ENCODE data around the gene CYB561D1. TPM values are rescaled to one million over a fixed set of nuclear protein-coding genes. Genes with fewer than 3 reads are reported as not detected.

The CYB561D1 gene
- total RNA-seq, 1 experiment from 2014 or later = 7.1 TPM

GRCh38 chr1:109504974-109505373 lies 11.1 kb downstream of the CYB561D1 start:
- no peak overlapping the region for H2AFZ ChIP-seq (ENCODE audit: low read length)
- H4K20me1 ChIP-seq (ENCODE audit: insufficient read depth, low read depth, low read length) = peaks cover 5% of the 10 kb centered on the region; the same call in 1 of the 2 replicates
- H3K79me2 ChIP-seq (ENCODE audit: low read length) = no peaks in the 10 kb centered on the region
- H3K4me2 ChIP-seq (ENCODE audit: low read depth, low read length, poor library complexity, severe bottlenecking) = no peak overlapping the region
- H3K36me3 ChIP-seq (ENCODE audit: insufficient read depth, low read length) = peaks cover 9% of the 10 kb centered on the region; the same call in 1 of the 2 replicates
- no peaks in the 10 kb centered on the region for H3K9me2 ChIP-seq (replicated peaks; ENCODE audit: insufficient read depth, low read length)
- H3K4me1 ChIP-seq (ENCODE audit: low read length) = peaks cover 6% of the 10 kb centered on the region
- no peaks in the 10 kb centered on the region for H3K27me3 ChIP-seq (ENCODE audit: low read length)
- no peak overlapping the region for H3K9ac ChIP-seq (ENCODE audit: low read length)
- H3K4me3 ChIP-seq (ENCODE audit: low read length) = no peak overlapping the region
- H3K9me3 ChIP-seq (ENCODE audit: low read length) = no peaks in the 10 kb centered on the region
- no peak for DNase-seq
- H3K27ac ChIP-seq (ENCODE audit: low read length) = no peak overlapping the region

DNA sequence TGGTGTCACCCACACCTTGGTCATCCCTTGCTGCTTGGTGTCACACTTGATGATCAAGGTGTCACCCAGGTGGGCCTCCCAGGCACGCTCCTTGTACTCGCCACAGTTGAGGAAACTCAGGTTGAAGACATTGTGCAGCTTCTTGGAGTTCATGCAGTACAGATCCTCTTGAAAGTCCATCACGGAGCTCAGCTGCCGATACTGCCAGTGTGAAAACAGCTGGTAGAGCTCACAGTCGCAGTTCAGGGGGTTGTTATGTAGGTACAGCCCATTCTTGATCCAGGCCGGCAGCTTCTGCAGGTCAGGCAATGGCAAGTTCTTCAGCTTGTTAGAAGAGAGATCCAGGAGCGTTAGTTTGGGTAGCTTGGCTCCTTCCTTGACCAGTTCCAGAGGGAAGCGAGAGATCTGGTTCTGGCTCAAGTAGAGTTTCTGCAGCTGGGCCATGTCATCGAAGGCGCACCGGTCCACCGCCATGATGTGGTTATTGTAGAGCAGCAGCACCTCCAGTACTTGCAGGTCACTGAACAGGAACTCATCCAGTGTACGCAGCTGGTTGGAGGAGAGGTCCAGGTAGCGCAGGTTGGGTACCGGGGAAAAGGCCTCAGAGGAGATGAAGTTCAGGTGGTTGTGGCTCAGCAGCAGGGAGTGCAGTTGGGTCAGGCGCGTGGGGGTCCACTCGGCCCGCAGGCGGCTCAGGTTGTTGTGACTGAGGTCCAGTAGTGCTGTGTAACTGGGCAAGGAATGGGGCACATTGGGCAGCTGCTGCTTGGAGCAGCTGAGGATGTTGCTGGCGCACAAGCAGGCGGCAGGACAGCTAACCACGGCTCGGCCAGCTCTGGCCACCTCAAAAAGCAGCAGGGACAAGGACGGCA lies 14.3 kb downstream of the CYB561D1 start:
- Histone ChIP-seq H4K20me1 (ENCODE audit: insufficient read depth, low read depth, low read length) (no peaks in the 10 kb centered on the region), H3K27me3 (ENCODE audit: low read length) (no peaks in the 10 kb centered on the region), H3K36me3 (ENCODE audit: insufficient read depth, low read length) (no peaks in the 10 kb centered on the region), H3K27ac (ENCODE audit: low read length) (no peak overlapping the region), H3K9ac (ENCODE audit: low read length) (no peak overlapping the region), H3K4me2 (ENCODE audit: low read depth, low read length, poor library complexity, severe bottlenecking) (no peak overlapping the region), H3K79me2 (ENCODE audit: low read length) (no peaks in the 10 kb centered on the region), H2AFZ (ENCODE audit: low read length) (no peak overlapping the region), H3K4me3 (ENCODE audit: low read length) (no peak overlapping the region), H3K9me3 (ENCODE audit: low read length) (no peaks in the 10 kb centered on the region), H3K9me2 (replicated peaks; ENCODE audit: insufficient read depth, low read length) (no peaks in the 10 kb centered on the region), H3K4me1 (ENCODE audit: low read length) (peaks cover 9% of the 10 kb centered on the region)
- no peak for DNase-seq

- no peaks in the 10 kb centered on the region for H3K27me3 ChIP-seq (ENCODE audit: low read length)
- no peak for DNase-seq
- H3K36me3 ChIP-seq (ENCODE audit: insufficient read depth, low read length) = no peaks in the 10 kb centered on the region
- peak overlapping the region; percentile 54; the same call in 1 of the 2 replicates for H3K9ac ChIP-seq (ENCODE audit: low read length)
- H4K20me1 ChIP-seq (ENCODE audit: insufficient read depth, low read depth, low read length) = no peaks in the 10 kb centered on the region
- peak overlapping the region; percentile 82 for H3K4me2 ChIP-seq (ENCODE audit: low read depth, low read length, poor library complexity, severe bottlenecking)
- peaks cover 9% of the 10 kb centered on the region for H3K4me1 ChIP-seq (ENCODE audit: low read length)
- H3K79me2 ChIP-seq (ENCODE audit: low read length) = no peaks in the 10 kb centered on the region
- H3K27ac ChIP-seq (ENCODE audit: low read length) = no peak overlapping the region
- no peaks in the 10 kb centered on the region for H3K9me3 ChIP-seq (ENCODE audit: low read length)
- H3K4me3 ChIP-seq (ENCODE audit: low read length) = peak overlapping the region; percentile 65; the same call in 1 of the 2 replicates
- no peaks in the 10 kb centered on the region for H3K9me2 ChIP-seq (replicated peaks; ENCODE audit: insufficient read depth, low read length)
- H2AFZ ChIP-seq (ENCODE audit: low read length) = no peak overlapping the region; the same call in 1 of the 2 replicates
Measured at GRCh38 chr1:109508873-109509175, 14.9 kb downstream of the CYB561D1 start.

- Histone ChIP-seq H4K20me1 (ENCODE audit: insufficient read depth, low read depth, low read length) (no peaks in the 10 kb centered on the region), H2AFZ (ENCODE audit: low read length) (peak within 1 kb of the TSS; percentile 91), H3K9ac (ENCODE audit: low read length) (peak within 1 kb of the TSS; percentile 60), H3K4me3 (ENCODE audit: low read length) (peak within 1 kb of the TSS; percentile 65), H3K36me3 (ENCODE audit: insufficient read depth, low read length) (no peaks in the 10 kb centered on the region), H3K9me2 (replicated peaks; ENCODE audit: insufficient read depth, low read length) (no peaks in the 10 kb centered on the region), H3K79me2 (ENCODE audit: low read length) (no peaks in the 10 kb centered on the region), H3K4me2 (ENCODE audit: low read depth, low read length, poor library complexity, severe bottlenecking) (peak within 1 kb of the TSS; percentile 82), H3K27me3 (ENCODE audit: low read length) (no peaks in the 10 kb centered on the region), H3K27ac (ENCODE audit: low read length) (no peak within 1 kb of the TSS), H3K4me1 (ENCODE audit: low read length) (peaks cover 9% of the 10 kb centered on the region), H3K9me3 (ENCODE audit: low read length) (no peaks in the 10 kb centered on the region)
- peak; percentile 75 for DNase-seq
Measured at GRCh38 chr1:109509176-109510134, 15.6 kb downstream of the CYB561D1 start, which contains the start of gene AMIGO1. AMIGO1 (minus strand) TSS chr1:109509727; CDS start chr1:109508912, 815 bp downstream.

- Histone ChIP-seq H3K27me3 (ENCODE audit: low read length) (no peaks in the 10 kb centered on the region), H3K79me2 (ENCODE audit: low read length) (no peaks in the 10 kb centered on the region), H3K4me1 (ENCODE audit: low read length) (peaks cover 14% of the 10 kb centered on the region), H3K9me2 (replicated peaks; ENCODE audit: insufficient read depth, low read length) (no peaks in the 10 kb centered on the region), H2AFZ (ENCODE audit: low read length) (no peak overlapping the region), H3K27ac (ENCODE audit: low read length) (no peak overlapping the region), H3K4me2 (ENCODE audit: low read depth, low read length, poor library complexity, severe bottlenecking) (no peak overlapping the region), H3K9ac (ENCODE audit: low read length) (no peak overlapping the region), H3K4me3 (ENCODE audit: low read length) (no peak overlapping the region), H4K20me1 (ENCODE audit: insufficient read depth, low read depth, low read length) (no peaks in the 10 kb centered on the region), H3K9me3 (ENCODE audit: low read length) (no peaks in the 10 kb centered on the region), H3K36me3 (ENCODE audit: insufficient read depth, low read length) (no peaks in the 10 kb centered on the region)
- no peak for DNase-seq
Measured at GRCh38 chr1:109513110-109513710, 19.3 kb downstream of the CYB561D1 start.

DNA sequence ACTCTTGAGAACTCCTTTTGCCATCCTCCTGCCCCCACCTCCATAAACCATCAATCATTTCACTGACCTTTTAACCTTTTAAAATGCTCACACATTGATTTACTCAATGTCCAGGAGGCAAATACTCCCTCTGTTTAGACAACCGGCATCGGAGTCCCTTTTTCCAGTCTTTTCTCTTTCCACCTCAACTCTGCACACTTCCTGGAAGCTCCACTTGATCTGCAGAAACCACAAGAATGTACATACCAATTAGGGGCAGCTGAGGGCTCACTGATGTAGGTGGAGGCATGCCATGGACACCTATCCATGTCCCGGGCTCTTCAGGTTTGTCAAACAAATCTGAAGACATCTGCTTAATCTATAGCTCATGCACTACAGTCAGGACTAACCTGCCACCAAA lies 21.0 kb downstream of the CYB561D1 start:
- H3K36me3 ChIP-seq (ENCODE audit: insufficient read depth, low read length) = no peaks in the 10 kb centered on the region

GRCh38 chr1:109516872-109517271 lies 23.0 kb downstream of the CYB561D1 start:
- no peak overlapping the region for H2AFZ ChIP-seq (ENCODE audit: low read length)
- no peak for DNase-seq
- no peaks in the 10 kb centered on the region for H3K36me3 ChIP-seq (ENCODE audit: insufficient read depth, low read length)
- no peak overlapping the region for H3K9ac ChIP-seq (ENCODE audit: low read length)
- H3K9me2 ChIP-seq (replicated peaks; ENCODE audit: insufficient read depth, low read length) = no peaks in the 10 kb centered on the region
- H4K20me1 ChIP-seq (ENCODE audit: insufficient read depth, low read depth, low read length) = no peaks in the 10 kb centered on the region
- no peak overlapping the region for H3K4me2 ChIP-seq (ENCODE audit: low read depth, low read length, poor library complexity, severe bottlenecking)
- no peak overlapping the region for H3K4me3 ChIP-seq (ENCODE audit: low read length)
- H3K27me3 ChIP-seq (ENCODE audit: low read length) = no peaks in the 10 kb centered on the region
- H3K4me1 ChIP-seq (ENCODE audit: low read length) = peaks cover 5% of the 10 kb centered on the region
- no peaks in the 10 kb centered on the region for H3K9me3 ChIP-seq (ENCODE audit: low read length)
- H3K27ac ChIP-seq (ENCODE audit: low read length) = no peak overlapping the region
- no peaks in the 10 kb centered on the region for H3K79me2 ChIP-seq (ENCODE audit: low read length)

More for the DNA sequence above, 21.0 kb downstream of the CYB561D1 start:
- no peak for DNase-seq
- no peak overlapping the region for H3K27ac ChIP-seq (ENCODE audit: low read length)
- no peak overlapping the region for H2AFZ ChIP-seq (ENCODE audit: low read length)
- no peak overlapping the region for H3K4me2 ChIP-seq (ENCODE audit: low read depth, low read length, poor library complexity, severe bottlenecking)
- no peaks in the 10 kb centered on the region for H3K9me2 ChIP-seq (replicated peaks; ENCODE audit: insufficient read depth, low read length)
- H4K20me1 ChIP-seq (ENCODE audit: insufficient read depth, low read depth, low read length) = no peaks in the 10 kb centered on the region
- no peaks in the 10 kb centered on the region for H3K79me2 ChIP-seq (ENCODE audit: low read length)
- H3K27me3 ChIP-seq (ENCODE audit: low read length) = no peaks in the 10 kb centered on the region
- H3K9ac ChIP-seq (ENCODE audit: low read length) = no peak overlapping the region
- peaks cover 9% of the 10 kb centered on the region for H3K4me1 ChIP-seq (ENCODE audit: low read length)
- H3K9me3 ChIP-seq (ENCODE audit: low read length) = no peaks in the 10 kb centered on the region
- H3K4me3 ChIP-seq (ENCODE audit: low read length) = no peak overlapping the region

Data from Karpas-422 (cell line).